ENCODE data around the gene LMO7.
"Not testable (repeated sequence)": the region's sequence is repeated elsewhere in the genome, so short reads cannot be mapped to it uniquely, and the experiment has no call there.

LMO7 gene

GRCh38 chr13:75700552-75700951 lies 64.4 kb downstream of the LMO7 start:
- no peak for FAIRE-seq

- FAIRE-seq: no peak
These were observed 66.3 kb downstream of the LMO7 start for GRCh38 chr13:75702476-75702875.

GRCh38 chr13:75703769-75704168 lies 67.6 kb downstream of the LMO7 start:
- no peak for FAIRE-seq

GRCh38 chr13:75704194-75704926 lies 68.2 kb downstream of the LMO7 start:
- FAIRE-seq: no peak

- FAIRE-seq: no peak
These were observed 68.8 kb downstream of the LMO7 start for GRCh38 chr13:75704927-75705288.

GRCh38 chr13:75705395-75705794 lies 69.3 kb downstream of the LMO7 start:
- peak; percentile 33 for FAIRE-seq

GRCh38 chr13:75705908-75706307 lies 69.8 kb downstream of the LMO7 start:
- FAIRE-seq: no peak

GRCh38 chr13:75713852-75714251 lies 77.7 kb downstream of the LMO7 start:
- no peak for FAIRE-seq

GRCh38 chr13:75715601-75716523 lies 79.7 kb downstream of the LMO7 start:
- peak; percentile 24 for FAIRE-seq

- FAIRE-seq: no peak
These were observed 81.4 kb downstream of the LMO7 start for GRCh38 chr13:75717525-75717924.

- peak; percentile 81 for FAIRE-seq
These were observed 85.2 kb downstream of the LMO7 start for GRCh38 chr13:75721307-75721706.

- no peak for FAIRE-seq
These were observed 87.8 kb downstream of the LMO7 start for GRCh38 chr13:75723901-75724300.

GRCh38 chr13:75724752-75725517 lies 88.8 kb downstream of the LMO7 start:
- peak; percentile 38 for FAIRE-seq

- no peak for FAIRE-seq
These were observed 89.6 kb downstream of the LMO7 start for GRCh38 chr13:75725736-75726135.

GRCh38 chr13:75726306-75726705 lies 90.2 kb downstream of the LMO7 start:
- FAIRE-seq: no peak

GRCh38 chr13:75733113-75733512 lies 97.0 kb downstream of the LMO7 start:
- FAIRE-seq: not testable (repeated sequence)

- no peak for FAIRE-seq
These were observed 100.0 kb downstream of the LMO7 start for GRCh38 chr13:75736173-75736572.

- no peak for FAIRE-seq
These were observed 102.7 kb downstream of the LMO7 start for GRCh38 chr13:75738841-75739240.

- no peak for FAIRE-seq
These were observed 103.2 kb downstream of the LMO7 start for GRCh38 chr13:75739244-75739868.

- FAIRE-seq: no peak
These were observed 103.9 kb downstream of the LMO7 start for GRCh38 chr13:75740031-75740430.

GRCh38 chr13:75743072-75743471 lies 106.9 kb downstream of the LMO7 start:
- FAIRE-seq: not testable (repeated sequence)

GRCh38 chr13:75744127-75744526 lies 108.0 kb downstream of the LMO7 start:
- FAIRE-seq: no peak

GRCh38 chr13:75745387-75745786 lies 109.3 kb downstream of the LMO7 start:
- FAIRE-seq: no peak

Data from islet of Langerhans (tissue), 1 donor.